Stimulated activated CD4-positive, alpha-beta T cell treated with anti-CD3 and anti-CD28 coated beads, Interleukin-12 subunit alpha, Interleukin-12 subunit beta, amount 100 ng/mL, for 48 hours (primary cell): Measurements from ENCODE around the gene AMPD1.

Experiments used
- DNase-seq, 3 donors: peaks; one replicate each; pipeline ENCODE4 v3.0.0-alpha.2; 2020; ENCODE audit warnings: low read depth in 2 of 3, low spot score in 1 of 3

AMPD1 gene

DNA sequence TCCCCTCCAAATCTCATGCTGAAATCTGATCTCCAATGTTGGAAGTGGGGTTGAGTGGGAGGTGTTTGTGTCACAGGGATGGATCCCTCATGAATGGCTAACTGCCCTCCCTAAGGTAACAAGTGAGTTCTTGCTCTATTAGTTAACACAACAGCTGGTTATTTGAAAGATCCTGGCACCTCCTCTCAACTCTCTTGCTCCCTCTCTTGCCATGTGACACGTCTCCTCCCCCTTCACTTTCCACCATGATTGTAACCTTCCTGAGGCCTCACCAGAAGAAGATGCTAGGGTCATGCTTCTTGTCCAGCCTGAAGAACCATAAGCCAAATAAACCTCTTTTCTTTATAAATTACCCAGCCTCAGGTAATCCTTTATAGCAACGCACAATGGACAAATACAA lies 54.0 kb downstream of the AMPD1 start:
- DNase-seq, result no peak

DNA sequence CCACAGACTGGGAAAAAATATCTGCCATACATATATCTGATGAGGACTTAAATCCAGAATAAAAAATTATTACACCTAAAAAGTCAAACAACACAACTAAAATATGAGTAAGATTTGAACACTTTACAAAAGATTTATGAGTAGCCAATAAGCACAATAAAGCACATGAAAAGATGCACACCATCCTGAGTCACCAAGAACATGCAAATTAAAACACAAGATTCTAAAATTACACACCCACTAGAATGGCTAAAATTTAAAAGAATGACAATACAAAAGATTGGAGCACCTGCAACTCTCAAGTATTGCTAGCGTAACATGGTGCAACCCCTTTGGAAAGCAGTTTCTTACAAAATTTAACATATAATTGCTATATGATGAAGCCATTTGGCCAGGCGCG lies 56.4 kb downstream of the AMPD1 start:
- DNase-seq, result no peak

DNA sequence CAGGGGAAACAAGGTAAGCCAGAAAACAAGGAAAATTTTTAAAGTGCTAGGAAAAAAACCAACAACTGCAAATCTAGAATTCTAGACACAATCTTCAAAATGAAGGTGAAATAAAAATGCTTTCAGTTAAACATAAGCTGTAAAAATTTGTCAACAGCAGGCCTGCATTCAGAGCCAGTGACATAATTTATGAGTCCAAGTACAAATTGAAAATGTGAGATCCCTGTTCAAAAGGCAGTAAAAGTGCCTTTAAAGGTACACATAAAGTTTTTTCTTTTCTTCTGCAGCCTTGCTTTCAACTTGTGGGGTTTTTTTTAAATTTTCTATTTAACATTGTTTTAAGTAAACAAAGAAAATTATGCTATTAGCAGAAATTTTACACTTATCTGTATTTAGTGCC lies 62.9 kb downstream of the AMPD1 start:
- DNase-seq, result no peak

DNA sequence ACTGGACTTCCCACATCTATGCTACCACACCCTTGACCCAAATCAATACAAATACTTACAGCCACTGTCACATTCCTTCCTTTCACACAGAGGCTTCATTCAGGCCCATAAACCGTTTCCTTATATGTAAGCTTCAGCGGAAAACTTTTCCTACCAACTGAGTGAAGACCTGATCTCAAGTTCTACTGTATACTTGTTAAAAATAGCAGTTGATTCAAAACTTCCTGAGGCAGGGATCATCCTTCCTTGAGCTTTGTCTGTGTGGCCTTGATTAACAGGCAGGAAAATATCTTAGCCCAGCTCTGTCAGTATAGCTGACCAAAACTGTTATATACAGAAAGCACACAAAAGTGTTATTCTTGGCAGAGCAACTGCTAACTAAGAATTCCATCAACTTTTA lies 68.2 kb downstream of the AMPD1 start:
- no peak for DNase-seq

DNA sequence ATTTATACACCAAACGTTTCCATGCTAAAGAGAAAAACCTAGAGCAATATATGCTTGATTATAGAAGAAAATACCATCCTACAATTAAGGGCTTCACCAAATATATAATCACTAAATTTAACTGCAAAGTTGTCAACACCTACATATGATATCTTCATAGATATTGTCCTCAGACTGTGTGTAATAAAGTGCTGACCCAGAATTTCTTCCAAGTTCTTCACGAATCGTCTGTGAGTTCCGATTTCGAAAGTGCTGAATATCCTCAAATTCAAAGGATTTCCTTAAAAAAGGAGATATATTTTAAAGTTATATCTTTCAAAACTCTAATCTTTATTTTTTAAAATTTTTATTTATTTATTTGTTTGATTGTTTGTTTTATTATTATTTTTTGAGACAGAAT lies 72.0 kb downstream of the AMPD1 start:
- DNase-seq, result no peak
